ENCODE measurements around the gene NPAS2.

NPAS2 gene

GRCh38 chr2:100799686-100800085, 20.3 kb upstream of the NPAS2 start:
- no peak for DNase-seq

DNA sequence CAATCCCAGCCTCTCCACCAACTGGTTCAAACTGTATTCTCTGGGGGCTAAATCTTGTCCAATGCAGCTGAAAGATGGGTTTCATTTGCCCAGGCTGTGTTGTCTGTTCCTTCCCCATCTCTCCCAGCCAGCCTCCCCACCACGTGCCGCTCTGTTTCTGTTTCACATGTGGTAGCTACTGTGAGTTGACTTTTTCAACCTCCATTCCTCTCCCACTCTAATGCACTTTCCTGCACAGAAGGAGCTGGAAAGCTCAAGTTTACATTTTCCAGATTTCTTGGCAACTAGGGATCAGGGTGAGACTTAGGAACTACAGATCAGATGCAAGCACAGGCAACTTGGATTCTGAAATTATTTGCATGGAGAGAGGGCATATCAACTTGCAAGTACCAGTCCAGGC, 19.0 kb upstream of the NPAS2 start:
- DNase-seq: no peak

- no peak for DNase-seq
Measured at GRCh38 chr2:100801402-100801801, 18.5 kb upstream of the NPAS2 start.

GRCh38 chr2:100802066-100802465, 17.9 kb upstream of the NPAS2 start:
- no peak for DNase-seq

DNA sequence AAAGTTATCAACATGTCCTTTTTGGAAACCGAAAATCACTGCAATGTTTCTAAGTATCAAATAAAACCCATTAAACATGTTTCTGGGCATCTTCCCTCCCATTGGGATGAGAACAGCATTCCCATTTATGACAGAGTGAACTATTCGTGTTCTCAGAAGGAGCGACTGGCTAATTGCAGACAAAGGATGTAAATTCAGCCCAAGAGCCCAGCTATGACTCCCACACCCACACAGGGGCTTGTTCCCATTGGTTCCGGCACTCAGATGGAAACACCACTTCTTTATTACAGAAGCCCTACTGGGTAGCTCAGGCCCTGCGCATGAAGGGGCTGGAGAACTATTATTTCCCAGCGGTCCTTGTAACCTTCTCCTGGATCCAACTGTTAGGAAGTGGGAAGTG, 16.6 kb upstream of the NPAS2 start:
- no peak for DNase-seq

DNA sequence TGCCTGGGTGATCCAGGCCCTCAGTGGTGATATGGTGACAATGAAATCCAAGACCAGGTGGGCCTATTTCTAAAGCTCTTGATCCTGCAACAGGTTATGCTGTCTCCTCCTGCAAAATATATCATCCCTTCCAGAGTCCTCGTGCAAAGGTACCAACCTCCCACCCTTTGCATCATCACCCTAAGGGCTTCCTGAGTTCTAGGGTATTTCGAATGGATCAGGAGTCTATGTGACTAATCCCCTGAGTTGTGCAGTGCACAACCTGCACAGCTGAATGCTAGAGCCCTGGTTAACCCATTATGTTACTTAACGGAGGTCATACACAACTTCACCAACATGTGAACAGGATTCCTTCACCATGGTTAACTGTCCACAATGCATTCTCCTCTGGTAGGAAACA, 13.4 kb upstream of the NPAS2 start:
- DNase-seq: no peak

- no peak for DNase-seq
Measured at GRCh38 chr2:100807707-100808106, 12.2 kb upstream of the NPAS2 start.

DNA sequence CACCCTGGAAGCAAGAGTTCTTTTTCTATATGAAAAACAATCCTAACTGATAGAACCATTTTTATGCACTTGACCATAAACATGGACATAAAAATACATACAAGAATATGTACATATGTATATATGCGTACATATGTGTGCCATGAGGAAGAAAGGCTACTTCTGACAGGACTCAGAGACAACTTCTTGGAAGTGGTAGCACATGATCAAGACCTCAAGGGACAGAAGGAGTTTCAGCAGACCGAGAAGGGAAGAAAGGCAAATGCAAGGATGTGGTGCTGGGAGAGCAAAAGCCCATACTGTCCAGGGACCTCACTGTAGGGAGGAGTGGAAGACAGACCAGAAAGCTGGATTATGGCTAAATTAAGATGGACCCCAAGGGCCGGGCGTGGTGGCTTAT, 11.4 kb upstream of the NPAS2 start:
- no peak for DNase-seq

DNA sequence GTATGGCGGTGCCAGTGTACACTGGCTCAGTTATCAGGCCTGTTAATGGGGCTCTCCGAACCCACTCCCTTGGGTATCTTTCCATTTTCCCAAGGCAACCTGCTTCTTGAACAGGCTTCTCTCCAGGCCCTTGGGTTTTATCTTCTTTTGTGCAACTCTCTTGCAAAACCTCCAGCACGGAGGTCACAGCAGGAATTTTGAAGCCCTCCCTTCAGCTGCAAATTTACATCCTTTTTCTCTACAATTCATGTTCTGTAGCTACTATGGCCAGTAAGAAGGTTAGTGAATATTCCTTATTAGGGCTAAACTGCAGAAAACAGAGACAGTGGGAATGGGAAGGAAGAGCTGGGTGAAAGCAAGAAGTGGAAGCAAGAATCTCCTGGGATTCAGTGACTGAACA, 10.4 kb upstream of the NPAS2 start:
- no peak for DNase-seq

DNA sequence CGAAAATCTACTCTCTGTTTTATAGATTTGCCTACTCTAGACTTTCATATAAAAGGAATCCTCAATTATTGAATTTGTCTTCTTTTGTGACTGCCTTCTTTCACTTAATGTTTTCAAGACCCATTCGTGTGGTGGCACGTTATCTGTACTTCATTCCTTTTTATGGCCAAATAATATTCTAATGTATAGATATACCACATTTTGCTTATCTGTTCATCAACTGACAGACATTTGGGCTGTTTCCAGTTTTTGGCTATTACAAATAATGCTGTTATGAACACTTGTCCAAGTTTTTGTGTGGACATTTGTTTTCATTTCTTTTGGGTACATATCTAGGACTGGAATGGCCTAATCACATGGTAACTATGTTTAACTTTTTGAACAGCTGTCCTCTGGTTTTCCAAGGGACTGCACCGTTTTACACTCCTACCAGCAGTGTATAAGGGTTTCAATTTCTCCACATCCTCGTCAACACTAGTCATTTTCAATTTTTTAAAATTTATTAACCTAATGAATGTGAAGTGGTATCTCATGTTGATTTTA, 9.3 kb upstream of the NPAS2 start:
- no peak for DNase-seq

DNA sequence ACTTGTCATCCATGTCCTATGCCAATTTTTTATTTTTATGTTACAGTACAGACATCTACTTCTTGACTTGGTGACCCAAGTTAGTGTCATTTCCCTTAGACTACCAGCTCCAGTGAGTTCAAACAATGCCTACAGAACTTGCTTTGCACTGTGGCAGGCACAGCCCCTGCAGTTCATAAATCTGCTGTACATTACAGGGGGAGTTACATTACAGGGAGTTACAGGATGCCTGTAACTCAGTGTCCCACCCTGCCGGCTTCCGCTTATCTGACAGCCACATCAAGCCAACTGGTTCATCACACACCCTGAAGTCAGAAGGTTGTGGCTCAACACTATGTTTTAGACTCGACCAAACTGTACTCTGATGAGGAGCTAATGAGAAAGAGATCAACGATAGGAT, 7.8 kb upstream of the NPAS2 start:
- no peak for DNase-seq

DNA sequence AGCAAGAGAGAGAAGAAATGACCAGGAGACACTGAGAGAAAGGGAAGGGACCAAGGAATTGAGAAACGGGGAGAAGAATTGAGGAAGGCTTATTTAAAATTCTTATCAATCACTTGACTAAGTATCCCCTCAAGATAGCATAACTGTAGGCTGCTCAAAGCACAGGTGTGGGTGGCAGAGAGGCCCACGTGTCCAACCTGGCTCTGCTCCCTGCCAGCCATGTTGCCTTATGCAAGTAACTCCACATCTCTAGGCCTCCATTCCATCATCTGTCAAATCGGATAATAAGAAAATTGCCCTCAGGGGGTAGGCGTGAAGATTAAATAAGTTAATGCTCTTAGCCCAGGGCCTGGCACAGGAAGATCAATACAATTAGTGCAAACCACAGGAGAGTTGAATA, 7.4 kb upstream of the NPAS2 start:
- DNase-seq: no peak

DNA sequence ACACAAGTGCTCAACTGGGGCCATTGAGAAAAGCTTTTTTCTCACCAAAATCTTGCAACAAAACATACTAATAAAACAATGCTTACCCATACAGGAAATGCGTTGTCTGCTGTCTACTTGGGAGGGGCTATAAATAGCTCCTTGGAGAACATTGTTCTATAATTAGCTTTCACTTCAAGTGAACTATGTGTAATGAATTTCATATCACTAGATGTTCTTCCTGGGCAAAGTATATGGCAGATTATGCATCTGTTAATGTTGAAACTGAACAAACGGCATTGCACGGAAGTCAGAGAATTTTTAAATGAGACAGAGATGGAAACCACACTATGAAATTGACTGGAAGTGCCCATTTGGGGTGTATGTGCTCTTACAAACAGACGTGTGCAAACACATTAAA, 6.4 kb upstream of the NPAS2 start:
- no peak for DNase-seq

DNA sequence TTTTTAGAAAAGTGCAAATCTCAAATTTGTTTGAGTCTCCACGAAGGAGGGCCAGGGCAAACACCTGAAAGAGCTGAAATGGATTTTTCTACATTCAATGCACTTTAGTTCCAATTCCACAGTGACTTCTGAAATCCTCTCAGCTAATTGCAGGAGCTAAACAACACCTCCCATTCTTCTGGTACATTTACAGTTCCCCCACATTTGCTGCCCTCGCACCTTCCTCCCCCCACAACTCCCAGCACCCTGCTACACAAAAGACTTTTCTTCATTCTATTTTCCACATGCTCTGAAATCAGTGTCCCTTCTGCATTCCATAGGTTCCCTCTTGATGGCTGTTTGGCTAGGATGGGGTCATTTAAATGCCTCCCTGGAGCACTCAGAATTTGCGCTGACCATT, 5.9 kb upstream of the NPAS2 start:
- no peak for DNase-seq

DNA sequence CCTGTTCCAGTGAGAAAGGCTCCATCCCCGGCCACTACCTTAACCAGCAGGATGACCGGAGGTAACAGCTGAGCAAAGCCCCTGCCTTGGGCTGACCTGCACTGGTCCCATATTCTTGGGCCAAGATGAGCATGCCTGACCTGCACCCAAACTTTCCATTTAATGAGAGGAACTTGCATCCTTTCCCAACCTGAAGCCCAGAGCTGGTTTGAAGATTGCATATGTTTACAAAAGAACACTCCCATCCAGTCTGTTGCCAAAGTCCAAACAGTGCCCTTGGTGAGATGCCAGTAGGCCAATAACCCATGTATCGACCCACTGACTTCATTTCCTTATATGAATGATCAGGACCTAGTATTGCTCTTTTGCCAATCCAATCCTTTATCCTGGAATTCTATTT, 5.5 kb upstream of the NPAS2 start:
- no peak for DNase-seq

DNA sequence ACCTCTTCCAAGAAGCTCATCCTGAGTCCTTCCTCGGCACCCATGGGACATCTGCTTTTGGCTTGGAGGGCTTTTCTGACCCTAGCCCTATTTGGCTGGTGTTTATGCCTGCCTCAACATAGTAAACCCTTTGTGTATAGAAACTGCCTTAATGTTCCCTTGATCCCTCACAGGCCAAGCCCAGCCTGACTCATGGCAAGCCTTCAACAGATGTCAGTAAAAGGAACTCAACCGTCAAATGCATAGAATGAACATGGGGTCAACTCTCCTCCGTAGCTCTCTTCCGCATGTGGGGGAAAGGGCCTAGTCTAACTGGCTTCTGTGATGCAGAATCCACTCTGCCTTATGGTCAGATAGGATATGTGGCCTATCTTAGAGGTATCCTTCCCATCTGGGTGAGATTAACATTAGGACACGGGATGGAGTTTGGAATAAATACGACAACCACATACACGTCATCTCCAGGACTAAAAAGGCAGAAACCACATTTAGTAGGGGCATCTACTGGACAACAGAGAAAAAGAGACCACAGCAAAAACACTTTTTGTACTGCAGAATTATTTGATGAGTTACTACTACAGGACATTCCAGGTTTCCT, 2.5 kb upstream of the NPAS2 start:
- no peak for DNase-seq

DNA sequence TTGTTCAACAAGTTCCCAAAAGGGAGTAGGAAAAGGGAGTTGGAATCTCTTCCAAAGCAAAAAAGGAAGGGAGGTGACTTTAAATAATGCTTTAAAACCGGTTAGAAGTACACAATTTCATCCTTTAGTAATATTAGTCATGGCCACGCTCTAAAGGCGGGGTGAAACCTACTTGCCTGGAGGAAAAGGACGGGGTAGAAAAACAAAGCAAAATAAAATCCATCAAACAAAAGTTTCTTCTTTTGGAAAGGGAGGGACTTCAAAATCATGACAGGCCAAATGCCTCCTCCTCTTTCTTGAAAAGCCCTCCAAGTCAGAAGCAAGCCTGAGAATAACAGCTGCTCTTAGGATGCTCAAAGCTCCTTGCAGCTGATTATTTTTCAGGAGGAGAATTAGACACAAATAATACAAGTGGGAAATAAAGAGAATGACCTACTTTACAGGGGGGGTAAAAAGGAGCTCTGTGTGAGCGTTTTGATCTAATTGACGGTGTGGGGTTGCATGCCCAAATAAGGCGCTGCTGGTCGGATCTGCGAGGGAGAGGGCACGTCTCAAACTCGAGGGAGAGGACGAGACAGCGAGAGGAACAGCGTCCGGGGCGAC, 1.8 kb upstream of the NPAS2 start:
- no peak for DNase-seq

GRCh38 chr2:100818606-100819369, 1.2 kb upstream of the NPAS2 start:
- no peak for DNase-seq

DNA sequence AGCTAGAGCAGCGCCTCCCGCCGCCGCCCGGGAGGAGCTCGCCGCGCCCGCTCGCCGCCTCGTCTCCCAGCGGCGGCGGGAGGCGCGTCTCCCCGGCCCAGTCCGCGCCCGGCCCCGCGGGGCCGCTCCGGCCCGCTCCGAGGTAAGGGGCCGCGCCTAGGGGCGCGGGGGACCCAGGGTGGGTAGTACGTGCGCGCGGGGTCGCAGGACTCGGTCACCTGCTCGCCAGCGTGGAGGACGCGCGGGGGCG, 259 bp downstream of the NPAS2 start:
- no peak for DNase-seq

GRCh38 chr2:100820523-100821254, 750 bp downstream of the NPAS2 start:
- DNase-seq: no peak

DNA sequence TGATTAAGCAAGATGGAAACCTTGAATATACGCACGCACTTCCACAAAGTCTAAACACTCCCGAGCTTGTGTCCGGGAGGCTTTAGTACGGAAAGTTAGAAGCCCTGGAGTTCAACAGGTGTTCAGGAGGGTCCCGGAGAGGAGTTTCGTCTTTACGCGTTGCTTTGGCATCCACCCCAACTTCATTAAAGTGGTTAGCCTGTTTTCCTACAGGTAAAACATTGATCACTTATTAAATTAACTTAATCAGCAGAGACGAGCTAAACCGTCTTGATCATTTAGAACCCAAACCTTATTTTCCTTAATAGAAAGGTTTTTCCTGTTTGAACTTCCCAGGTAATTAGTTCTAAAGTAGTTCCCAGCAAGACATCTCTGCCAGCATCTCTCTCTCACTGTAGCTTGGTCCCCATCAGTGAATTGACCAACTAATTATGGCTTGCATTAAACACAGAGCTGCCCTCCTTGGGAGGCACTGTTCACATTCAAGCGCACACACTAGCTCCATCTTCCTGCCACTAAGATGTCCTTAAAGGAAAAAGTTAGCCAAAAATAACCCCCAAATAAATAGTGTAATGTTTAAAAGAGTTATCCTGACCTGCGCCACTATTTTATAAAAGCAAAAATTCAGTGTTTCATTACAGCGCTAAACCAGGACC, 1.4 kb downstream of the NPAS2 start:
- DNase-seq: no peak

DNA sequence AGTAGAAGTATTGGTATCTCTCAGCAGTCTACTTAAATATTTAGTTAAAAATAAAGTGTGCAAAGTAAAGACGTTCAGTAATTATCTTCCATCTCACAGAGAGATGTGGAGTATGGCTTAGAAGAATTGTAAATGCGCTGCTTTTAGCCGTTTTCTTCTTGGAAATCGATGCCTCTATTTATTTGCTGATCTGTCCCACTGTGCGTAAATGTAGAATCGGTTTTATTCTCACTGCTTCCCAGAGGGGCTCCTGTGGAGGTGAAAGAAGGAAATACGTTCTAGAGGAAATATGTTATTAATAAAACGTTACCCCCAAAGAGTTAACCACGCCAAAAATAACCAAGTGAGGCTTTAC, 1.9 kb downstream of the NPAS2 start:
- no peak for DNase-seq

DNA sequence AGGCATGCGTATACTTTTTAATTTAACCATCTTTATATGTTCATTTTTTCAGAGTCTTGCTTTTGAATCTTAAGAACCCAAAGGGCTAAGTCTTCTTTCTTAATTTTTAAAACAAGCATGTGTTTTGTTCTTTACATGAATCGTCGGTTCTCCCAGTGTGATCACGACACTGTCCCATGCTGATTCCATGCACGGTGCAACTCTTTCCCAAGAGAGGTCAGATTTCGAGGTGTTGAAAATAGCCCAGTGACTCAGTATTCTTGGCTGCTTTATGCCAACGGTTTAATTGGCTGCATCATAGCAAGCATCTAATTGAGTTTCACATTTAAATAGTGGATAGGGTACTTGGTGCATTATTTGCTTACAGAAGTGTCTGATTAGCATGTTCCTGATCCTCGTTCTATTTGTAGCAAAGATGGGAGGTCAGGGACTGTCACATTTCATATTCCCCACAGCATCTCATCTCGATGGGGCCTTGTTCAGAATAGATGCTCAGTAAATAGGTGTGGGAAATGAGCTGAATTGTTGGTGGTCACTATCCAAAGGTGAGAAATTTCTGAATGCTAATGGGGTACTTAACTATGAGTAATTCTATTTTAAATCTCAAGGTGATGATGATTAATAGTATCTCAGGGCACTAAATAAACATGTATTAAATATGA, 2.8 kb downstream of the NPAS2 start:
- no peak for DNase-seq
